Activated CD8-positive, alpha-beta memory T cell treated with anti-CD3 and anti-CD28 coated beads, Interleukin-2, amount 10 ng/mL, durations not matched to agents 7 days and 5 days (primary cell): ENCODE results near the gene USP32. TPM values are rescaled to one million over a fixed set of nuclear protein-coding genes. Genes with fewer than 3 reads are reported as not detected.

ENCODE experiments used
- ATAC-seq: fragments of 150-1000 bp; cut with Tn5 transposase; one replicate; pipeline ENCODE4 v1.10.0; 2021; ENCODE audit warnings: moderate library complexity
- CTCF ChIA-PET: fragments of 350-600 bp; sonication (Branson Sonifier 250); formaldehyde crosslinking; loops from one replicate; lab custom pipeline; 2021; ENCODE audit warnings: antibody characterized with exemption; lab: Charles Lee
- DNase-seq: peaks from one replicate; pipeline ENCODE4 v3.0.0-alpha.2; 2020
- H3K27ac Mint-ChIP-seq: one replicate; pipeline ENCODE4 v1.8.0; 2021; ENCODE audit warnings: mild to moderate bottlenecking, mixed read lengths
- H3K27me3 Mint-ChIP-seq: one replicate; pipeline ENCODE4 v1.8.0; 2021; ENCODE audit warnings: mixed read lengths
- H3K36me3 Mint-ChIP-seq: one replicate; pipeline ENCODE4 v1.8.0; 2021; ENCODE audit warnings: mild to moderate bottlenecking, mixed read lengths
- H3K4me1 Mint-ChIP-seq: one replicate; pipeline ENCODE4 v1.8.0; 2021; ENCODE audit warnings: mixed read lengths
- H3K4me3 Mint-ChIP-seq: one replicate; pipeline ENCODE4 v1.8.0; 2021; ENCODE audit warnings: mild to moderate bottlenecking, moderate library complexity, mixed read lengths
- H3K9me3 Mint-ChIP-seq: one replicate; pipeline ENCODE4 v1.8.0; 2022; ENCODE audit warnings: low read depth, mixed read lengths
- total RNA-seq, 2 experiments: library from RNA; stranded (reverse); gene quantifications; one replicate each; pipeline ENCODE4 v1.2.3, GENCODE V29; 2021

Gene USP32
- total RNA-seq, 2 experiments from 2014 or later = 33.4 to 40.4 TPM

GRCh38 chr17:60147553-60148223, 244.2 kb downstream of the USP32 start:
- peaks cover 31% of the 10 kb centered on the region for H3K4me1 Mint-ChIP-seq
- peaks cover 1% of the 10 kb centered on the region for H3K36me3 Mint-ChIP-seq
- no peak overlapping the region for H3K27ac Mint-ChIP-seq
- CTCF ChIA-PET = no interaction called here
- DNase-seq = no peak
- peaks cover 91% of the 10 kb centered on the region for H3K27me3 Mint-ChIP-seq
- no peaks in the 10 kb centered on the region for H3K9me3 Mint-ChIP-seq
- H3K4me3 Mint-ChIP-seq = no peak overlapping the region
- no peak for ATAC-seq

GRCh38 chr17:60146206-60146605, 245.7 kb downstream of the USP32 start:
- DNase-seq = no peak

GRCh38 chr17:60145006-60145935, 246.7 kb downstream of the USP32 start:
- CTCF ChIA-PET = no interaction called here

More at GRCh38 chr17:60146206-60146605, 245.7 kb downstream of the USP32 start:
- Mint-ChIP-seq H3K4me3 (no peak overlapping the region), H3K27ac (no peak overlapping the region), H3K36me3 (peaks cover 1% of the 10 kb centered on the region), H3K9me3 (no peaks in the 10 kb centered on the region), H3K27me3 (peaks cover 93% of the 10 kb centered on the region), H3K4me1 (peaks cover 34% of the 10 kb centered on the region)
- ATAC-seq = no peak
- CTCF ChIA-PET = interaction anchor here (1.0 kb wide), 1 partner anchor 82 kb away, joined by 3 read pairs; no protein-coding TSS in a partner anchor

GRCh38 chr17:60142872-60143499, 248.9 kb downstream of the USP32 start:
- no peaks in the 10 kb centered on the region for H3K36me3 Mint-ChIP-seq
- no peak overlapping the region for H3K27ac Mint-ChIP-seq
- CTCF ChIA-PET = interaction anchor here (1.1 to 1.7 kb wide), 6 partner anchors 8 to 494 kb away, joined by 3 to 9 read pairs (median 6); no protein-coding TSS in a partner anchor
- H3K4me3 Mint-ChIP-seq = peak overlapping the region; percentile 5
- ATAC-seq = peak; percentile 81
- H3K9me3 Mint-ChIP-seq = no peaks in the 10 kb centered on the region
- H3K4me1 Mint-ChIP-seq = peaks cover 29% of the 10 kb centered on the region
- peaks cover 96% of the 10 kb centered on the region for H3K27me3 Mint-ChIP-seq
- DNase-seq = peak; percentile 90

More at GRCh38 chr17:60145006-60145935, 246.7 kb downstream of the USP32 start:
- no peak overlapping the region for H3K27ac Mint-ChIP-seq
- no peak overlapping the region for H3K4me3 Mint-ChIP-seq
- peaks cover 33% of the 10 kb centered on the region for H3K4me1 Mint-ChIP-seq
- peaks cover 93% of the 10 kb centered on the region for H3K27me3 Mint-ChIP-seq
- H3K9me3 Mint-ChIP-seq = no peaks in the 10 kb centered on the region
- no peak for ATAC-seq
- no peaks in the 10 kb centered on the region for H3K36me3 Mint-ChIP-seq
- DNase-seq = no peak

GRCh38 chr17:60141111-60142018, 250.6 kb downstream of the USP32 start:
- Mint-ChIP-seq H3K27ac (no peak overlapping the region), H3K4me1 (peaks cover 29% of the 10 kb centered on the region), H3K4me3 (no peak overlapping the region), H3K27me3 (peaks cover 91% of the 10 kb centered on the region), H3K9me3 (no peaks in the 10 kb centered on the region), H3K36me3 (no peaks in the 10 kb centered on the region)
- CTCF ChIA-PET = interaction anchor here (0.6 to 2.2 kb wide), 19 partner anchors 10 to 497 kb away, joined by 3 to 9 read pairs (median 4); partner anchors contain the start of gene USP32
- DNase-seq (no peak), ATAC-seq (no peak)

- CTCF ChIA-PET = interaction anchor here (0.6 to 1.9 kb wide), 10 partner anchors 9 to 499 kb away, joined by 3 to 9 read pairs (median 4); no protein-coding TSS in a partner anchor
- Mint-ChIP-seq H3K27me3 (peaks cover 79% of the 10 kb centered on the region), H3K27ac (no peak overlapping the region)
Measured at GRCh38 chr17:60139438-60140285, 252.3 kb downstream of the USP32 start.

GRCh38 chr17:60138769-60139437, 253.0 kb downstream of the USP32 start:
- H3K9me3 Mint-ChIP-seq = no peaks in the 10 kb centered on the region
- H3K4me3 Mint-ChIP-seq = no peak overlapping the region
- peaks cover 46% of the 10 kb centered on the region for H3K4me1 Mint-ChIP-seq
- H3K27ac Mint-ChIP-seq = no peak overlapping the region
- ATAC-seq = no peak
- no peak for DNase-seq
- no peaks in the 10 kb centered on the region for H3K36me3 Mint-ChIP-seq
- CTCF ChIA-PET = interaction anchor here (0.7 to 0.8 kb wide), 2 partner anchors 10 to 15 kb away, joined by 3 read pairs; no protein-coding TSS in a partner anchor
- peaks cover 71% of the 10 kb centered on the region for H3K27me3 Mint-ChIP-seq

More at GRCh38 chr17:60139438-60140285, 252.3 kb downstream of the USP32 start:
- DNase-seq (peak; percentile 75), ATAC-seq (peak; percentile 35)
- peaks cover 42% of the 10 kb centered on the region for H3K4me1 Mint-ChIP-seq
- H3K36me3 Mint-ChIP-seq = no peaks in the 10 kb centered on the region
- H3K9me3 Mint-ChIP-seq = no peaks in the 10 kb centered on the region
- H3K4me3 Mint-ChIP-seq = no peak overlapping the region

GRCh38 chr17:60137731-60138130, 254.2 kb downstream of the USP32 start:
- Mint-ChIP-seq H3K36me3 (peaks cover 1% of the 10 kb centered on the region), H3K27ac (no peak overlapping the region), H3K4me3 (no peak overlapping the region), H3K27me3 (peaks cover 59% of the 10 kb centered on the region), H3K9me3 (no peaks in the 10 kb centered on the region), H3K4me1 (peaks cover 38% of the 10 kb centered on the region)
- ATAC-seq (no peak), DNase-seq (no peak)
- CTCF ChIA-PET = interaction anchor here (0.5 to 1.8 kb wide), 2 partner anchors 89 to 283 kb away, joined by 3 to 7 read pairs; no protein-coding TSS in a partner anchor

GRCh38 chr17:60135951-60136666, 255.8 kb downstream of the USP32 start:
- H3K36me3 Mint-ChIP-seq = peaks cover 7% of the 10 kb centered on the region
- CTCF ChIA-PET = interaction anchor here (0.9 to 1.8 kb wide), 2 partner anchors 285 to 503 kb away, joined by 3 to 7 read pairs; no protein-coding TSS in a partner anchor
- peaks cover 43% of the 10 kb centered on the region for H3K27me3 Mint-ChIP-seq
- no peak overlapping the region for H3K27ac Mint-ChIP-seq
- peak overlapping the region; percentile 95 for H3K4me3 Mint-ChIP-seq
- peaks cover 29% of the 10 kb centered on the region for H3K4me1 Mint-ChIP-seq
- DNase-seq (no peak), ATAC-seq (no peak)
- no peaks in the 10 kb centered on the region for H3K9me3 Mint-ChIP-seq

- CTCF ChIA-PET = interaction anchor here (0.9 kb wide), 1 partner anchor 504 kb away, joined by 3 read pairs; no protein-coding TSS in a partner anchor
Measured at GRCh38 chr17:60135151-60135950, 256.6 kb downstream of the USP32 start.

More at GRCh38 chr17:60135151-60135950, 256.6 kb downstream of the USP32 start:
- Mint-ChIP-seq H3K9me3 (no peaks in the 10 kb centered on the region), H3K27ac (peak overlapping the region; percentile 67), H3K4me3 (peak overlapping the region; percentile 95), H3K27me3 (peaks cover 36% of the 10 kb centered on the region), H3K36me3 (peaks cover 7% of the 10 kb centered on the region), H3K4me1 (peaks cover 25% of the 10 kb centered on the region)
- ATAC-seq = peak; percentile 98
- DNase-seq = peak; percentile 91
